Gastrocnemius medialis (tissue), 4 donors: ENCODE data around the gene NCK2. TPM values are rescaled to one million over a fixed set of nuclear protein-coding genes. Genes with fewer than 3 reads are reported as not detected.

ENCODE experiments used
- ATAC-seq, 2 donors: fragments of 150-250 bp; one replicate each; pipeline ENCODE4 v1.9.1; 2016
- DNase-seq, 2 donors: peaks; one replicate each; pipeline ENCODE4 v3.0.0-alpha.2; 2019
- H3K27ac ChIP-seq, 4 donors: fragments of 200-600 bp; sonication (generic); 1 replicate in 1 of 4; 2 replicates in 3 of 4; pipeline ENCODE4 v1.5.1; 2016 to 2018; ENCODE audit warnings: mild to moderate bottlenecking in 2 of 4, moderate library complexity in 1 of 4
- H3K27me3 ChIP-seq, 3 donors: fragments of 200-600 bp; sonication (generic) in 2 of 3; 1 replicate in 1 of 3; 2 replicates in 2 of 3; pipeline versions ENCODE4 v1.5.1 to v1.6.0; 2016 to 2019; ENCODE audit warnings: mild to moderate bottlenecking in 1 of 3, moderate library complexity in 1 of 3
- H3K36me3 ChIP-seq, 2 donors: fragments of 200-600 bp; sonication (generic) in 1 of 2; one replicate each; pipeline ENCODE4 v1.5.1; 2017 to 2018
- H3K4me1 ChIP-seq, 2 donors: fragments of 200-600 bp; sonication (generic) in 1 of 2; one replicate each; pipeline ENCODE4 v1.5.1; 2016 to 2017; ENCODE audit warnings: mild to moderate bottlenecking in 2 of 2
- H3K4me3 ChIP-seq, 4 donors: fragments of 200-600 bp; sonication (generic) in 3 of 4; 1 replicate in 1 of 4; 2 replicates in 3 of 4; pipeline ENCODE4 v1.5.1; 2016 to 2019; ENCODE audit warnings: mild to moderate bottlenecking in 2 of 4
- H3K9me3 ChIP-seq, 3 donors: fragments of 200-600 bp; sonication (generic) in 2 of 3; 1 replicate in 1 of 3; 2 replicates in 2 of 3; pipeline ENCODE4 v1.5.1; 2016 to 2019
- CTCF ChIP-seq, 5 experiments: fragments of 450-650 bp in 3 of 5; fragments of 200-600 bp in 2 of 5; sonication (generic) in 2 of 5; IDR thresholded peaks in 4 of 5; conservative IDR thresholded peaks in 1 of 5; 1 replicate in 4 of 5; 2 replicates in 1 of 5; pipeline ENCODE4 v1.5.1; 2016 to 2019; ENCODE audit warnings: antibody characterized with exemption in 5 of 5, mild to moderate bottlenecking in 3 of 5, moderate library complexity in 3 of 5
- POLR2A ChIP-seq, 2 donors: fragments of 450-650 bp; IDR thresholded peaks; one replicate each; pipeline ENCODE4 v1.6.1; 2017; ENCODE audit warnings: antibody characterized with exemption in 2 of 2, mild to moderate bottlenecking in 2 of 2, moderate library complexity in 2 of 2
- in situ Hi-C, 4 donors: fragments of 200-750 bp; cut with MboI; loops; one replicate each; pipeline versions ENCODE4 v1.15.0 to v1.8.0; 2017; ENCODE audit warnings: low sequenced_read_pairs in 4 of 4
- intact Hi-C: fragments of 100-400 bp; cut with DNase I; formaldehyde crosslinking; loops from one replicate; pipeline ENCODE4 v1.15.1; 2023; ENCODE audit warnings: low total_unique reads
- total RNA-seq, 4 donors: library from RNA; depleted of rRNA; stranded (reverse); fragments of >200 nt; gene quantifications; one replicate each; pipeline versions ENCODE4 v1.1.0 to v1.2.3, GENCODE V29; 2016

NCK2 gene
- total RNA-seq, 4 donors from 2014 or later, result 46.7 to 86.1 (median 57.9) TPM

- DNase-seq, result no peak
- H3K27ac ChIP-seq, result no peak overlapping the region
- H3K27me3 ChIP-seq, result no peaks in the 10 kb centered on the region
- ATAC-seq, result no peak
- TF ChIP-seq CTCF (IDR thresholded peaks at IDR 0.05 in 4 of 5, conservative IDR thresholded peaks at IDR 0.05 in 1 of 5), result no peak
- no peak for TF ChIP-seq POLR2A (IDR thresholded peaks at IDR 0.05)
- no peaks in the 10 kb centered on the region for H3K36me3 ChIP-seq
- H3K4me3 ChIP-seq, result no peak overlapping the region
- no peaks in the 10 kb centered on the region for H3K9me3 ChIP-seq
- in situ Hi-C loops (no loop called here), intact Hi-C loops (no loop called here)
- H3K4me1 ChIP-seq, result peaks cover 16 to 40% of the 10 kb centered on the region in 2 donors
These were observed 96.8 kb downstream of the NCK2 start for GRCh38 chr2:105841551-105841950.

GRCh38 chr2:105842555-105842954 lies 97.8 kb downstream of the NCK2 start:
- Histone ChIP-seq H3K9me3 (no peaks in the 10 kb centered on the region), H3K36me3 (no peaks in the 10 kb centered on the region), H3K27me3 (no peaks in the 10 kb centered on the region), H3K4me3 (no peak overlapping the region), H3K27ac (no peak overlapping the region), H3K4me1 (peaks cover 16 to 36% of the 10 kb centered on the region in 2 donors)
- in situ Hi-C loops, result no loop called here
- TF ChIP-seq POLR2A (IDR thresholded peaks at IDR 0.05), result no peak
- no peak for TF ChIP-seq CTCF (IDR thresholded peaks at IDR 0.05 in 4 of 5, conservative IDR thresholded peaks at IDR 0.05 in 1 of 5)
- no peak for ATAC-seq
- intact Hi-C loops, result no loop called here
- DNase-seq, result no peak

- in situ Hi-C loops (no loop called here), intact Hi-C loops (no loop called here)
- Histone ChIP-seq H3K9me3 (no peaks in the 10 kb centered on the region), H3K4me1 (peaks cover 16 to 25% of the 10 kb centered on the region in 2 donors), H3K36me3 (no peaks in the 10 kb centered on the region), H3K4me3 (no peak overlapping the region), H3K27me3 (no peaks in the 10 kb centered on the region), H3K27ac (no peak overlapping the region)
- DNase-seq (no peak), ATAC-seq (no peak)
- TF ChIP-seq CTCF (IDR thresholded peaks at IDR 0.05 in 4 of 5, conservative IDR thresholded peaks at IDR 0.05 in 1 of 5), result no peak
- TF ChIP-seq POLR2A (IDR thresholded peaks at IDR 0.05), result no peak
These were observed 99.0 kb downstream of the NCK2 start for GRCh38 chr2:105843476-105844374.

GRCh38 chr2:105845976-105846375 lies 101.3 kb downstream of the NCK2 start:
- ATAC-seq (no peak), DNase-seq (no peak)
- Histone ChIP-seq H3K4me3 (no peak overlapping the region), H3K9me3 (no peaks in the 10 kb centered on the region), H3K27ac (no peak overlapping the region), H3K27me3 (no peaks in the 10 kb centered on the region), H3K4me1 (peaks cover 6 to 15% of the 10 kb centered on the region in 2 donors), H3K36me3 (no peaks in the 10 kb centered on the region)
- TF ChIP-seq CTCF (IDR thresholded peaks at IDR 0.05 in 4 of 5, conservative IDR thresholded peaks at IDR 0.05 in 1 of 5), result no peak
- no peak for TF ChIP-seq POLR2A (IDR thresholded peaks at IDR 0.05)
- intact Hi-C loops, result no loop called here
- in situ Hi-C loops, result no loop called here
